Measurements from ENCODE around the gene FRS2.

GRCh38 chr12:69563166-69563762 is 93.1 kb downstream of the FRS2 start:
- no peak for TF ChIP-seq GATA2 (IDR thresholded peaks at IDR 0.05; ENCODE audit: low read depth, low read length)
- no peak for TF ChIP-seq GATA3 (IDR thresholded peaks at IDR 0.05; ENCODE audit: low read depth, low read length)
